ENCODE data around the gene SLMAP. TPM values are rescaled to one million over a fixed set of nuclear protein-coding genes. Genes with fewer than 3 reads are reported as not detected.

The SLMAP gene
- total and polyA plus RNA-seq, 10 donors = 7.8 to 77.3 (median 62.9) TPM

GRCh38 chr3:57948080-57948671, 192.1 kb downstream of the SLMAP start:
- no peaks in the 10 kb centered on the region for H3K9me3 ChIP-seq
- WGBS, 5 donors = 86 to 93% (median 90%) methylated on average over 12 of the region's 12 CpGs
- H3K27me3 ChIP-seq (replicated peaks in 1 of 7) = no peaks in the 10 kb centered on the region
- H3K36me3 ChIP-seq = no peaks in the 10 kb centered on the region
- peaks cover 20 to 57% (median 36%) of the 10 kb centered on the region in 6 donors for H3K4me1 ChIP-seq
- TF ChIP-seq CTCF (IDR thresholded peaks at IDR 0.05 in 8 of 11, conservative IDR thresholded peaks at IDR 0.05 in 3 of 11) = no peak
- TF ChIP-seq POLR2AphosphoS5 (IDR thresholded peaks at IDR 0.05) = no peak
- no peak for TF ChIP-seq POLR2A (IDR thresholded peaks at IDR 0.05)
- no peak overlapping the region for H3K4me3 ChIP-seq
- DNase-seq = peak; percentile 48
- intact Hi-C loops (cut with DNase I; ENCODE audit: low total_unique reads) = no loop called here
- H3K27ac ChIP-seq = peak overlapping the region in 2 of 8 donors; percentile 17 to 82

- Histone ChIP-seq H3K27me3 (replicated peaks in 1 of 7) (no peaks in the 10 kb centered on the region), H3K9me3 (no peaks in the 10 kb centered on the region), H3K36me3 (no peaks in the 10 kb centered on the region), H3K27ac (peak overlapping the region in 5 of 8 donors; percentile 7 to 82 (median 26)), H3K4me1 (peaks cover 20 to 55% (median 32%) of the 10 kb centered on the region in 6 donors), H3K4me3 (no peak overlapping the region)
- intact Hi-C loops (cut with DNase I; ENCODE audit: low total_unique reads) = no loop called here
- WGBS, 5 donors = 83 to 90% (median 86%) methylated on average over 9 of the region's 9 CpGs
- TF ChIP-seq POLR2A (IDR thresholded peaks at IDR 0.05) = no peak
- no peak for TF ChIP-seq POLR2AphosphoS5 (IDR thresholded peaks at IDR 0.05)
- no peak for TF ChIP-seq CTCF (IDR thresholded peaks at IDR 0.05 in 8 of 11, conservative IDR thresholded peaks at IDR 0.05 in 3 of 11)
- DNase-seq = peak; percentile 23
Measured at GRCh38 chr3:57948781-57949242, 192.7 kb downstream of the SLMAP start.

GRCh38 chr3:57949344-57949743, 193.2 kb downstream of the SLMAP start:
- WGBS, 5 donors = 80 to 93% (median 86%) methylated on average over 5 of the region's 5 CpGs
- peaks cover 20 to 50% (median 32%) of the 10 kb centered on the region in 6 donors for H3K4me1 ChIP-seq

More at GRCh38 chr3:57949344-57949743, 193.2 kb downstream of the SLMAP start:
- TF ChIP-seq CTCF (IDR thresholded peaks at IDR 0.05 in 8 of 11, conservative IDR thresholded peaks at IDR 0.05 in 3 of 11) = no peak
- no peak for TF ChIP-seq POLR2AphosphoS5 (IDR thresholded peaks at IDR 0.05)
- TF ChIP-seq POLR2A (IDR thresholded peaks at IDR 0.05) = no peak
- H3K36me3 ChIP-seq = no peaks in the 10 kb centered on the region
- no peaks in the 10 kb centered on the region for H3K27me3 ChIP-seq (replicated peaks in 1 of 7)
- peak overlapping the region in 4 of 8 donors; percentile 7 to 82 (median 26) for H3K27ac ChIP-seq
- intact Hi-C loops (cut with DNase I; ENCODE audit: low total_unique reads) = no loop called here
- H3K4me3 ChIP-seq = no peak overlapping the region
- DNase-seq = peak; percentile 59
- H3K9me3 ChIP-seq = no peaks in the 10 kb centered on the region
